ENCODE measurements around the gene CFAP210.
"Not testable (repeated sequence)": the region's sequence is repeated elsewhere in the genome, so short reads cannot be mapped to it uniquely, and the experiment has no call there.

The CFAP210 gene

GRCh38 chr2:169670215-169670651 lies 24.0 kb downstream of the CFAP210 start:
- no peak for DNase-seq

- DNase-seq, result no peak
These were observed 26.6 kb downstream of the CFAP210 start for GRCh38 chr2:169667583-169667982.

GRCh38 chr2:169664978-169665930 lies 29.0 kb downstream of the CFAP210 start:
- DNase-seq, result no peak

- no peak for DNase-seq
These were observed 29.6 kb downstream of the CFAP210 start for GRCh38 chr2:169664600-169664977.

- no peak for DNase-seq
These were observed 31.0 kb downstream of the CFAP210 start for GRCh38 chr2:169663247-169663646.

- DNase-seq, result no peak
These were observed 31.5 kb downstream of the CFAP210 start for GRCh38 chr2:169662744-169663143.

GRCh38 chr2:169661265-169661664 lies 32.9 kb downstream of the CFAP210 start:
- DNase-seq, result no peak

- no peak for DNase-seq
These were observed 34.9 kb downstream of the CFAP210 start for GRCh38 chr2:169659320-169659719.

GRCh38 chr2:169658877-169659276 lies 35.3 kb downstream of the CFAP210 start:
- DNase-seq, result no peak

GRCh38 chr2:169656164-169656563 lies 38.0 kb downstream of the CFAP210 start:
- DNase-seq, result no peak

- no peak for DNase-seq
These were observed 40.6 kb downstream of the CFAP210 start for GRCh38 chr2:169653636-169654035.

GRCh38 chr2:169649278-169649677 lies 44.9 kb downstream of the CFAP210 start:
- DNase-seq, result peak; percentile 8

GRCh38 chr2:169647496-169647895 lies 46.7 kb downstream of the CFAP210 start:
- no peak for DNase-seq

GRCh38 chr2:169644173-169644572 lies 50.0 kb downstream of the CFAP210 start:
- no peak for DNase-seq

- no peak for DNase-seq
These were observed 52.7 kb downstream of the CFAP210 start for GRCh38 chr2:169641464-169641863.

GRCh38 chr2:169640104-169640503 lies 54.1 kb downstream of the CFAP210 start:
- no peak for DNase-seq

- DNase-seq, result no peak
These were observed 56.6 kb downstream of the CFAP210 start for GRCh38 chr2:169637620-169638019.

GRCh38 chr2:169636440-169637097 lies 57.6 kb downstream of the CFAP210 start:
- no peak for DNase-seq

- no peak for DNase-seq
These were observed 68.4 kb downstream of the CFAP210 start for GRCh38 chr2:169625781-169626180.

GRCh38 chr2:169623235-169623634 lies 71.0 kb downstream of the CFAP210 start:
- no peak for DNase-seq

- no peak for DNase-seq
These were observed 73.7 kb downstream of the CFAP210 start for GRCh38 chr2:169620509-169620908.

- DNase-seq, result no peak
These were observed 74.3 kb downstream of the CFAP210 start for GRCh38 chr2:169619946-169620345.

GRCh38 chr2:169615982-169616381 lies 78.2 kb downstream of the CFAP210 start:
- DNase-seq, result not testable (repeated sequence)

GRCh38 chr2:169613876-169614275 lies 80.3 kb downstream of the CFAP210 start:
- no peak for DNase-seq
